ENCODE measurements around the gene MATN4.

Gene MATN4

GRCh38 chr20:45313065-45313695 lies 5.1 kb upstream of the MATN4 start:
- no peak for DNase-seq

- DNase-seq, result no peak
These were observed 4.1 kb upstream of the MATN4 start for GRCh38 chr20:45312241-45312640.

DNA sequence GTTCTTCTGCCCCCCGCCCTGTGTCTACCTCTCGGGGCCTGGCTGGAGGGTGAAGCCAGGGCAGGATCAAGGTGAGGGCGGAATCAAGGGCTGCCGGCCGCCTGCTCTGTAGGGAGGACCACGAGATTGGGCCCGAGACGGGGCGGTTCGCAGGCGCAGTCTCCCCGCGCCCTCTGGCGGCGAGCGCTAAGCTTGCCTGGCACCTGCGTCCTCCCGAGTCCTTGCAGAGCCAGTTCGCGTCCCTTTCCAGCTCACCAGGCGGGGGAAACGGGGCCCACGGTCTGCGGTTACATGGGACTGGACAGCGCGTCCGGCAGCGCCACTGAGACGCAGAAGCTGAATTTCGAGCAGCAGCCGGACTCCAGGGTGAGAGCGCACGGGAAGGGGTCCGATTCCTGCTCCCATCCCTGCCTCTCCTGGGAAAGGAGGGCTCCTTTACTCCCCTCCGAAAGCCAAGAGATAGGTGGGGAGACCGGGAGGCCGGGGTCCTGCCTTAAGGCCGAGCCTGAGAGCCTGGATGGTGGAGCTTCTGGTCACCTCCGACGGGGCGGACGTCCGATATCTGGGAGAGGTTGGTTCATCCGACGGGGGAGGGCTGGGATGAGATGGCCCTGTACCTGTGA lies 3.6 kb upstream of the MATN4 start:
- DNase-seq, result peak; percentile 41

DNA sequence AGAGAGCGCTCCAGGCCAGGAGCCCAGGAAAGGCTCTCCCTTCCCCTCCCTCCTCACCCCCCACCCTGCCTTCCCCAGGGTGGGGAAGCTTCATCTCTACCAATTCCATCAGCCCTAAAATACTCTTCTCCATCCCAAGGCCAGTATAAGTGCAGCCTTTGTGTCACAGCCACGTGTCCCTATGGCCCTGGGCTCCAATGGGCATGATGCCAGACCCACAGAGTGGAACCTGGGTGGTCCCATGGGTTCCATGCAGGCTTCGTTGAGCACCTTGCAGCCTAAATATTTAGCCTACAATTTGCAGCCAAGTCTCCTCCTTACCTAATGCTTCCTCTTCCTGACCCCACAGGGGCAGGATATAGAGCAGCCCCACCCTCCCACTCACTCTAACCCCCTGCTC lies 976 bp upstream of the MATN4 start:
- DNase-seq, result no peak

GRCh38 chr20:45307076-45307640 lies 941 bp downstream of the MATN4 start:
- no peak for DNase-seq

GRCh38 chr20:45306431-45306982 lies 1.6 kb downstream of the MATN4 start, which contains the start of gene RBPJL:
Gene RBPJL, plus strand, starts transcription at chr20:45306840. Its CDS starts 83 bp downstream, at chr20:45306923.
- DNase-seq, result no peak

GRCh38 chr20:45305262-45305661 lies 2.8 kb downstream of the MATN4 start:
- DNase-seq, result no peak

- DNase-seq, result no peak
These were observed 3.6 kb downstream of the MATN4 start for GRCh38 chr20:45304464-45304999.

GRCh38 chr20:45303586-45304463 lies 4.3 kb downstream of the MATN4 start:
- no peak for DNase-seq

- no peak for DNase-seq
These were observed 6.3 kb downstream of the MATN4 start for GRCh38 chr20:45301824-45302271.

DNA sequence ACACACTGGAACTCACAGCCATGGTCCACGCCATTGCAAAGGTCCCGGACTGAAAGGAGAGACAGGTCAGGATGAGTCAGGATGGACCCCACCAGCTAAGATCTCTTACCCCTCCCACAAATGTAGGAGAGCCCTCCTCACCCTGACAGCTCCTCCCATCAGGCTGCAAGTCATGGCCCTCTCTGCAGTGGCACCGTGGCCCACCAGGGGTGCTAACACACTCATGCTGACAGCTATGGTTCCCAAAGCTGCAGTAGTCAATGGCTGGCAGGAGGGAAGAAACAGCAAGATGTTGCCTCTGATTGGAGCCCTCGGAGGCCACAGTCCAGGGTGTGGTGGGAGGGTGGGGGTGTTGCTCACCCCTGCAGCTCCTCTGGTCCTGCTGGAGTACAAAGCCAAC lies 7.1 kb downstream of the MATN4 start:
- DNase-seq, result peak; percentile 34

- DNase-seq, result no peak
These were observed 8.3 kb downstream of the MATN4 start for GRCh38 chr20:45299786-45300185.

DNA sequence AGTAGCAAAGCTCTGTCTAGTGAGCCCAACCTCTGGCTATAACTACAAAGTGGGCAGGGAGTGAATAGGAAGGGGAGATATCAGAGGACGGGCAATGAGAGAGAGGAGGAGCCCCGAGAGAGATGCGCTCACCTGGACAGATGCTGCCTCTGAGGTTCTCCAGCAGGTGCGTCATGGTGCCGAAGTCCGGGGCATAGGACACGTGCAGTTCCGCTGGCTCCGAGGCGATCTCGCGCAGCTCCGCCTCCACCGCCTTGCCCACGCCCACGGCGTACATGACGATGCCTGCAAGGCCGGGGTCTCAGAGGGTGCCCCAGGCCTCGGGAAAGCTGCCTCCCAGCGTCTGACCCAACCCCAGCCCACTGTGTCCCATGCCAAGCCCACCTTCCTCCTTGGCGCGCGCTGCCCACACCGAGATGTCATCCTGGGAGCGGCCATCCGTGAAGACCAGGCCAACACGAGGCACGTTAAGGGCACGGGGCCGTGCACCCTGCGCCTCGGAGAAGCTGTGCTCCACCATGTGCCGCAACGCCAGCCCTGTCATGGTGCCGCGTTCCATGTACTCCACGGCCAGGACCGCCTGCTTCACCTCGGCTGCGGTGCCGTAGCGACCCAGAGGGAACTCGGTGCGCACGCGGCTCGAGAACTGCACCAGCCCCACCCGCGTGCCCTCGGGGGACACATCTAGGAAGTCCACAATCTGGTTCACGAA lies 10.2 kb downstream of the MATN4 start:
- DNase-seq, result no peak

- no peak for DNase-seq
These were observed 13.4 kb downstream of the MATN4 start for GRCh38 chr20:45294659-45295058.

DNA sequence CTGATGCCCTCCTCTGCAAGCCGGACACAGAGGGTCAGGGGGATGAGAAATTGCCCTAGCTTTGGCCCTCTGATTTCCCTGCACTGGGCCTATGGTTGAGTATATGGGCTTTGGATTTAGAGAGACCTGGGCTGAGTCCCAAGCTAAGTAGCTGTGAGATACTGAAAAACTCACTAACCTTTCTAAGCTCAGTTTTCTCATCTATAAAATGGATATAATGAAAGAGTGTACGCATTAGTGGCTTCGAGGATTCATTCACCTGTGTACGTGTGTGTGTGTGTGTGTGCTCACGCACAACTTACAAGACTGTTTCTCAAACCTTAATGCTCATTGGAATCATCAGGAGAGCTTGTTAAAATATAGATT lies 14.1 kb downstream of the MATN4 start:
- no peak for DNase-seq

- DNase-seq, result peak; percentile 29
These were observed 14.8 kb downstream of the MATN4 start for GRCh38 chr20:45293041-45294002.

DNA sequence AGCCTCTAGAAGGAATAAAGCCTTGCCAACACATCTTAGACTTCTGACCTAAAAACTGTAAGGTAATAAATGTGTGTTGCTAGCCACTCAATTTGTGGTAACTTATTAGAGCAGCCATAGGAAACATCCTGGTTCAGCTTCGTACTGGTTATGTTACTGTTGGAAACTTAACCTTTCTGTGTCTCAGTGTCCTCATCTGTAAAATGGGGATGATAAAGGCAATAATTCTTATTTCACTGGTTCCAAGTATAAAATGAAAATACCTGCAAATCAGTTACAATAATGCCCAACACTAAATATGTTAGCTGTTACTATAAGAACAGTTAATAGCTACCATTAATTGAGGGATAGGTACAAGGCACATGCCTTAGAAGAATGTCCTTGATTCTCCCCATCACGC lies 15.8 kb downstream of the MATN4 start:
- DNase-seq, result no peak

DNA sequence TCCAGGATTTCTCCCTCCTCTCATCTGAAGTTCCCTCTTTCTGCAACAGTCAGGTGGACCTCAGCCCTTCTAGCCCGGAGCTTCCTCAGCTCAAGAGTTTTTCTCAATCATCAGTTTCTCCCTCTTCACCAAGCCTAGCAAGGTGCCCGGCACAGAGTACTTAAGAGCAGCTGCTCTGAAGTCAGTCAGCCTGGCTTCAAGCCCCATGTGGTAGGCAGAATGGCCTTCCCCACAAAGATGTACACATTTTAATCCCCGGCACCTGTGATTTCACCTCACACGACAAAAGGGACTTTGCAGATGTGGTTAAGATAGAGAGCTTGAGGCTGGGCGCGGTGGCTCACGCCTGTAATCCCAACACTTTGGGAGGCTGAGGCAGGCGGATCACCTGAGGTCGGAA lies 16.6 kb downstream of the MATN4 start:
- no peak for DNase-seq

- peak; percentile 58 for DNase-seq
These were observed 17.3 kb downstream of the MATN4 start for GRCh38 chr20:45290677-45291355.

GRCh38 chr20:45289942-45290676 lies 18.0 kb downstream of the MATN4 start:
- no peak for DNase-seq

Measured in HCEC 1CT (cell line).